T1000 (cell line): ENCODE results near the gene NFIX.

Source experiments
- DNase-seq: peaks from one replicate; lab custom pipeline; 2025; ENCODE audit warnings: mixed read lengths; lab: John Stamatoyannopoulos, UW

Gene NFIX

DNA sequence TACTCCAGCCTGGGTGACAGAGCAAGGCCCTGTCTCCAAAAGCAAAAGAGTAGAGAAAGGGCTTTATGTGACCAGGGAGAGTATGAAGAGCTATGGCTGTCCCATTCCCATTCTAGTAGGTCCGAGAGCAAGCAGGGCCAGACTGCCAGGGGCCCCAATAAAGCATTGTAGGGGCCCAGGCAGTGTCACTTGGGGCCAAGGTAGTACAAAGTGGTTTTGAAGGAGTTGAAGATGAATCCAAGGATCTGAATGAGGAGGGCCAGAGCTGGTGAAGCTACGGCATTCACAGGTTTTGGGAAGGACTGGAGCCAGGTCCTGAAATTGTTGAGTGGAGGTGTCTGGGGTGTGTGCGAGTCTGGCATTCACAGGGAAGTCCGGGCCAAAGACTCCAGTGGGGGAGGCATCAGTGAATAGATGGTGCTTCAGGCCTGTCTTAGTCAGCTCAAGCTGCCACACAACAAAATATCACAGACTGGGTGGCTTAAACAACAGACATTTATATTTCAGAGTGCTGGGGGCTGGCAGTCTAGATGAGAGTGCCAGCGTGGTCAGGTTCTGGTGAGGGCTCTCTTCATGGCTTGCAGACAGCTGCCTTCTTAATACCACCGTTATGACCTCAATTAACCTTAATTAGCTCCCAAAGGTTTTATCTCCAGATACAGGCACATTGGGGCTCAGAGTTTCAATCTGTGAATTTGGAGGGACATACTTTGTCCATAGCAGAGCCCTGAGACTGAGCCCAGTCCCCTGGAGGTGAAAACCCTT, 132.7 kb downstream of the NFIX start:
- no peak for DNase-seq

DNA sequence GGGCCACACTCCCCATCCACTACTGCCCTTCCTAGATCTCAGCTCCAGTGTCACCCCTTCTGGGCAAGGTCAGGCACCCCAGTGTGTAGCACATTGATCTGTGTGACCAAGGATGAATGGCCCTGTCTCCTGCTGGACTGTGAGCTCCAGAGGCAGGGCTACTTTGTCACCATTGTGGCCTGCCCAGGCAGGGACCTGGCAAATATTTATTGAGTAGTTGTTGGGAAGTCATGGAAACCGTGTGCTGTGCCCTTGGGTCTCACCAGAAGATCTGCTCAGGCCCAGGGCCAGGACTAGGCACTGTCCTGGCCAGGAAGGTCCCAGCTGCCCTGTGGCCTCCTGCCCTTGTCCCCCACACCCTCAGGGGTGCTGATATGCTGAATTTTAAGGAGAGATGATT, 133.3 kb downstream of the NFIX start:
- no peak for DNase-seq

DNA sequence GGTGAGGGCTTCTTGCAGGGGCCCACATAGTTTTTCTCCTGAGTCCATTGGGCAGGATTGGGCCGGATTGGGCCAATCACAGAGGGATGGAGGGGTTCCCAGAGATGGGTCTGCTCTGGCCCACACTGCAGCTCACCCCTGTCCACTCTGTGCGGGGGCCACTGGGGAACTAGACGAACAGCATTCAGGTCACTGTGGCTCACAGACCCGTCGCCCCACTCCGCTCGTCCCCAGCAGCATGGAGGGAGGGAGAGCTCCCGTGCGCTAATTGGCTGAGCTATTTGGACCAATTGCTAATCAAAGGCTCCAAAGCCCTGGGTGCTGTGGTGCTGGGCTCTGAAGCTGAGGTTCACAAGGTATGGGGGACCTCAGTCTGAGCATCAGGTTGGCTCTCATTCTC, 134.1 kb downstream of the NFIX start:
- no peak for DNase-seq

DNA sequence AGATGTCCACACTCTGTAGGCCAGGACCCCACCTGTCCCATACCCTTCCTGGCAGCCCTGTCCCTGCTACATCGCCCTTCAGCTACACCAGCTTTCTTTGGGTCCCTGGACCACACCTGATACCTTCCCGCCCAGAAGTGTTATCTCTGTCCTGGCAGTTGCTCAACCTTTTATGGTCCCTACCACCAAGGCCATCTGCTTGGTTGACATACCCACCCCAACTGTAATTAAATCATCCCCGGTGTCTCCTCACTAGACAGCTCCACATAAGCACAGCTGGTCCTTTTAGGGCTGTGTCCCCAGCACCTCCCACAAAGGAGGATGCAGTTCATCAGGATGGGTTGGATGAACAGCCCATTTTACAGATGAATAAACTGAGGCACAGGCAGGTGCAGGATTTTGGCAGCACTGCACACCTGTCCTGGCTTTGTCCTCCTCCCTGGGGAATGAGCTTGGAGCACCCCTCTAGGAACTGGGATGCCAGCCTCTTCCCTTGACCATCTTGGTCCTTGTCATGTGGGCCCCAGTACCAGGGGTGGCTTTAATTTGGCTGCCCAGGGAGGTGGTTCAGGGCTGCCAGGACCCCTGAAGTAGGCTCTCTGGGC, 135.7 kb downstream of the NFIX start:
- no peak for DNase-seq

DNA sequence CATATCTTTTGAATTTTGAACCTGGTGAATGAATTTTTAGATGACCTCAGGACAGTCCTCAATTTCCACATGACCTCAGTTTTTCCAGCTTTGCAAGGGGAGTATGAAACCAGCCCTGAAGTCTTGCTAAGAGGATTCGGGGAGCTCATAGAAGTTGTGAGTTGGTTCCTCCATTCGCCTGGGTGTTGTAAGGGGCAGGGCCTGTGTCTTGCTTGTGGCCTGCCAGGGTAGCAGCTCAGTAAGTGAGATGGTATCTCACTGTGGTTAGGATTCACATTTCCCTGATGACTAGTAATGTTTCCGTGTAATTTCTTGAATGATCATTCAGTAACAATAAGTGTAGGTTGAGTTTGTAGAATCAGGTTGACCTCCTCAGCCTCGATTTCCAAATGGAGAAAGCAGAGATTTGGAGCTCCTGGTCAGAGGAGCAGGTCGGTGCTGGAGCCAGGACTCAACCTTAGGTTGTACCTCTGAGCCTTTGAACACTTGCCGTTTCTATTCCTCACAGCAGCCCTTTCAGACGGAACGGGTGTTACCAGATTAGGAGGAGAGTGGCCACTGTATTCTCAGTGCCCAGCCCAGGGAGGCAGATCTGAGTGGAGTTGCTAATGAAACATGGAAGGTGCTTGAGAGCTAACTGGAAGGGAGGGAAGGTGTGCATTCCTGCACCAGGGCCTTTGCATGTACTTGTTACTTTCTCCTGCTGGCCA, 137.4 kb downstream of the NFIX start:
- no peak for DNase-seq

DNA sequence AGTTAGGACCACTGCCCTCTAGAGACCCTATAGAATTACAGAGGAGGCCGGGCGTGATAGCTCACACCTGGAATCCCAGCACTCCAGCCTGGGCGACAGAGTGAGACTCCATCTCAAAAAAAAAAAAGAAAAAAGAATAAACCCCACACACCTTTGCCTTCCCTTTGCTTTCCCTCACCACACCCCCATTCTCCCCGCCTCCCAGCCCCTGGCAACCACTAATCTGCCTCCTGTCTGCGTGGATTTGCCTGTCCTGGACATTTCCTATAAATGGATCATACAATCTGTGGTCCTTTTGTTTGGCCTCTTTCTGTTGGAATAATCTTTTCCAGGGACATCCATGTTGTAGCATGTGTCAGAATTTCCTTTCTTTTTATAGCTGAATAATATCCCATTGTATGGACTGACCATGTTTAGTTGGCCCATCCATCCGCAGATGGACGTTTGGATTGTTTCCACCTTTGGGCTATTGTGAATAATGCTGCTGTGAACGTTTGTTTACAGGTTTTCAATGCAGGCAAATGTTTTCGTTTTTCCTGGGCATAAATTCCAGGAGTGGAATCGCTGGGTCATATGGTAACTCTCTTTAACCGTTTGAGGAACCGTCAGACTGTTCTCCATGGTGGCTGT, 138.1 kb downstream of the NFIX start:
- DNase-seq, result no peak

DNA sequence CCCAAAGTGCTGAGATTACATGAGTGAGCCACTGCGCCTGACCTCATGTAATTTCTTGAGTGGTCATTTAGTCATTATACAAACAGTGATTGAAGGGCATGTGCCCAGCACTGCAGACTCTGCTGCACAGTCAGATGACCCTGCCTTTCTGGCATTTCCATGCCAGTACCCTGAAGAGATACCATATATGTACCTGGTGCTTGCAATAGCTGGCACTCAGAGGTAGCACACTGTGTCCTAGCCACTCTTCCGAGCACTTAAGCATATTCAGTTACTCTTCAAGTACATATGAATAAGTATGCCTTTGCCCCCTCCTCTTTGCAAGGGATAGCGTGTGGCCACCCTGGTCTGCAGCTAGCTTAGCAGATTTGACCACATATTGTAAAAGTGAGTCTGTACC, 139.4 kb downstream of the NFIX start:
- no peak for DNase-seq

DNA sequence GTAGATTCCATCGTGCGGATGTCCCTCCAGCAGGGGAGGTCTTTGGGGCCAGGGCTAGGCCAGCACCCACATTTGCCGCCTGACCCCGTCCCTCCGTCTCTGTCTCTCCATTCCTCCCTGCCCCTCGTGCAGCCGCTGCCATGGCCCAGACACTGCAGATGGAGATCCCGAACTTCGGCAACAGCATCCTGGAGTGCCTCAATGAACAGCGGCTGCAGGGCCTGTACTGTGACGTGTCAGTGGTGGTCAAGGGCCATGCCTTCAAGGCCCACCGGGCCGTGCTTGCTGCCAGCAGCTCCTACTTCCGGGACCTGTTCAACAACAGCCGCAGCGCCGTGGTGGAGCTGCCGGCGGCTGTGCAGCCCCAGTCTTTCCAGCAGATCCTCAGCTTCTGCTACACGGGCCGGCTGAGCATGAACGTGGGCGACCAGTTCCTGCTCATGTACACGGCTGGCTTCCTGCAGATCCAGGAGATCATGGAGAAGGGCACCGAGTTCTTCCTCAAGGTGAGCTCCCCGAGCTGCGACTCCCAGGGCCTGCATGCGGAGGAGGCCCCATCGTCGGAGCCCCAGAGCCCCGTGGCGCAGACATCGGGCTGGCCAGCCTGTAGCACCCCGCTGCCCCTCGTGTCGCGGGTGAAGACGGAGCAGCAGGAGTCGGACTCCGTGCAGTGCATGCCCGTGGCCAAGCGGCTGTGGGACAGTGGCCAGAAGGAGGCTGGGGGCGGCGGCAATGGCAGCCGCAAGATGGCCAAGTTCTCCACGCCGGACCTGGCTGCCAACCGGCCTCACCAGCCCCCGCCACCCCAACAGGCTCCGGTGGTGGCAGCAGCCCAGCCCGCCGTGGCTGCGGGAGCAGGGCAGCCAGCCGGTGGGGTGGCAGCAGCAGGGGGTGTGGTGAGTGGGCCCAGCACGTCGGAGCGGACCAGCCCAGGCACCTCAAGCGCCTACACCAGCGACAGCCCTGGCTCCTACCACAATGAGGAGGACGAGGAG, 140.1 kb downstream of the NFIX start:
- no peak for DNase-seq

DNA sequence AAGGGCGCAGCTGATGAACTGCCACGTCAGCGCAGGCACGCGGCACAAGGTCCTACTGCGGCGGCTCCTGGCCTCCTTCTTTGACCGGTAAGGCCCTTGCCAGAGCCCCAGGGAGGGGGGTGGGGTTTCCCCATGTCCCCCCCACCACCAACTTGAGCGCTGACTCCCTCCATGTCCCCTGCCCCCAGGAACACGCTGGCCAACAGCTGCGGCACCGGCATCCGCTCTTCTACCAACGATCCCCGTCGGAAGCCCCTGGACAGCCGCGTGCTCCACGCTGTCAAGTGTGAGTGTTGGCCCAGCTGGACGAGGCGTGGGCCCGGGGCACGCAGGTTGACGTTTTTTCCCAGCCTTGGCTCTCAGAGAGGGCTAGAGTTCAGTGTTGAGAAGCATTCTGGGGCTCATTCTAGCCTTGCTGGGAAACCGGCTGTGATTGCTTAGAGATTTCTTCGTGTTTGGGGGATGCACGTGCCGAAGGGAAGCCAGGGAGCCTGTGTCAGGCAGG, 142.1 kb downstream of the NFIX start:
- no peak for DNase-seq

DNA sequence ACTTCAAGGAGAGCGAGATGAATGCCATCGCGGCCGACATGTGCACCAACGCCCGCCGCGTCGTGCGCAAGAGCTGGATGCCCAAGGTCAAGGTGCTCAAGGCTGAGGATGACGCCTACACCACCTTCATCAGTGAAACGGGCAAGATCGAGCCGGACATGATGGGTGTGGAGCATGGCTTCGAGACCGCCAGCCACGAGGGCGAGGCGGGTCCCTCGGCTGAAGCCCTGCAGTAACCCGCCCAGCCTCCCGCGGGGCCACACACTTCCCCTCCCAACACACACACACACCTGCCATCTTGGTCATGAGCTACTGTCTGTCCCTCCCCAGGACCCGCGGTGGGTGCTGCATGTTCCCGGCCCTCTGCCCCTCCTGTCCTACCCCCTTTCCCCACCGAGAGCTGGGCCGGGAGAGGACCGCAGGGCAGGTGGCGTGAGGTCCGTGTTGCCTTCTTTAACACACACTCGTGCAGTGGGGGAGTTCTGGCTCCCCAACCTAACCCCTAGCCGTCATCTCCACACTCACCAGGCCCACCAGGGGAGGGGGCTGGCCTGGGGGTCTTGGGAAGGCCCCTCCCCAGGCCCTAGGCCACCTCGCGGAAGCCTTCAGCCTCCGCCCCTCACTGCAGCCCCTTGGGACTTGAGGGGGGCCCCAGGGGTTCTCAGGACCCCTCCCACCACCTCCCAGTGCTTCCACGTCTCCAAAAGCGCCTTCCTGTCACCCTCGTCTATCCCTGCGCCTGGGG, 143.1 kb downstream of the NFIX start:
- no peak for DNase-seq

DNA sequence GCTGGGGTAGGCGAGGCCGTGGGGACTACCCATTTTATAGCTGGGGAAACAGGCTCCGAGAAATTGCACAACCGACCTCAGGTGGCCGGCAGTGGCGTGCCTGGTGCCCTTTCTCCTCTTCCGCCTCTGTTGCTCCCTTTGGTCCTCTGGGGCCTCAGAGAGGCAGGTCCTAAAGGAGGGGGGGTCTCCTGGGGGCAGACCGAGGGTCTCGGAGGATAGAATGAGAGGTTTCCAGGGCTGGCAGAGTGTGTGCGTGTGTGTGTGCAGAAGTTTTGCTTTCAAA, 143.6 kb downstream of the NFIX start:
- no peak for DNase-seq

DNA sequence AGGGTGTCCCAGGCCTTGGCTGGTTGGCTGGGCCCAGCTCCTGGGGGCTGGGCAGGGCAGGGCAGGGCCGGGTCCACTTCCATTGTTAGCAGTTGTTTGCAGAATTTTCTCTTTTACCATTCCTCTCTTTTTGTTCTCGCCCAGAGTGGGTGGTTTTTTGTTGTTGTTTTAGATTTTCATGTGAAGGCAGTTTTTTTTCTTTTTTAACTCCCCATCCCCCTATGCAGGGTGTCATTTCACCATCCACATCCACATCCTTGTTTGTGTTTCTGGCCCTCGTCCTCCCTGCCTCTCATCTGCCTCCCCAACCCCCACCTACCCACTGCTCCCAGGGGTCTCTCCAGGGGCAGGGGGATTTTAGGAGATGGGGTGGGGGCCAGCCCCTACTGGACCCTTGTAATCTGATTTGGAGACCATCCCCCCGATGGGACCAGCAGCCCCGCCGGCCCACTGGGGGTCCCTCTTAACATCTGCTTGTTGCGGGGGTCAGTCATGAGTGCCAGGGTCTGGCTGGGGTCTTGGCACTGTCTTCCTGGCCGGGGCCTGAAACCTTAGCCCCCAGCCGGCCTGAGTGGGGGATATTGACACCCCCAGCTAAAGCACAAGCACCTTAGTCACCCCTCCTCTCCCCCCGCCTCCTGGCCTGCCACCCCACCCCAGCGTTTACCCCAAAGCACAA, 144.5 kb downstream of the NFIX start:
- no peak for DNase-seq

DNA sequence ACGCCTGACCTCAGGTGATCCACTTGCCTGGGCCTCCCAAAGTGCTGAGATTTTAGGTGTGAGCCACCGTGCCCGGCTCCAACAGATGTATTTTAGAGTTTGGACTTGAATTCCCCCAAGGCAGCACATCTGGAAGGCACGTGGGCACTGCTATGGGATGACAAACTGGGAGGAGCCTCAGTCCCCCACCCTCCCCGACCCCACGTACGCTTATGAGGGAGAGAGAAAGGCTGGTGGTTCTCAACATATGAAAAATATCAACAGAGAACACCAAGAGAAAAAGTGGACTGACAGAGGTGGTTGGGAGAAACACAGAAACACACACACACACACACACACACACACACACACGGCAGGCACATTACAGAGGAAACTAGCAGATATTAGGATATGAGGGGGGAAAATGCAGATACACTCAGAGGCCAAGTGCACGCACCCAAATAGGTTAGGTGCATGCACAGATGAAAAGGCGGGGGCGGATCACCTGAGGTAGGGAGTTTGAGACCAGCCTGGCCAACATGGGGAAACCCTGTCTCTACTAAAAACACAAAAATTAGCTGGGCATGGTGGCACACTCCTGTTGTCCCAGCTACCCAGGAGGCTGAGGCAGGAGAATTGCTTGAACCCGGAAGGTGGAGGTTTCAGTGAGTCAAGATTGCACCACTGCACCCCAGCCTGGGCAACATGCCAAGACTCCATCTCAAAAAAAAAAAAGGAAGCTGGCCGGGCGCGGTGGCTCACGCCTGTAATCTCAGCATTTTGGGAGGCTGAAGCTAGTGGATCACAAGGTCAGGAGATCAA, 151.7 kb downstream of the NFIX start:
- no peak for DNase-seq
